ENCODE data around the gene SEMA4F. TPM values are rescaled to one million over a fixed set of nuclear protein-coding genes. Genes with fewer than 3 reads are reported as not detected.

SEMA4F gene
- total RNA-seq, 1 donor from 2014 or later, result 17.4 TPM

DNA sequence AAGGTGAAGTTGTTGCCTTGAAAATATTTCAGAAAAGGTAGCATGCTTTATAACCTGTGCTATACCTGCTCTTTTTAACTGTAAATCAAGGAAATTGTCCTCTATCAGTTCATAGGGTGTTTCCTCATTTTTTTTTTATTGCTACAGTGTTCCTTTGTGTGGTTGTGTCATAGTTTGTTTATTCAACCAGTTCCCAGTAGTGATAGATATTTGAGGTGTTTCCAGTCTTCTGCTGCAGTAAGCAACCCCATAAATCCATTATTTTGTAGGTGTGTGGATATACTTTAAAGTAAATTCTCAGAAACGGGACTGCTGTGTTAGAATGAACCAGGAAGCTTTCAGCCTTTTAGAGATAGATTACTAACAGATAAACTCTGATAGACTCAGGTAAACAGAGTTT is 39.6 kb downstream of the SEMA4F start:
- Mint-ChIP-seq H3K9me3 (ENCODE audit: low read depth) (no peaks in the 10 kb centered on the region), H3K27ac (ENCODE audit: unreplicated experiment) (no peak overlapping the region), H3K27me3 (ENCODE audit: low read depth) (peaks cover 7% of the 10 kb centered on the region), H3K4me3 (ENCODE audit: unreplicated experiment) (no peak overlapping the region), H3K36me3 (ENCODE audit: low read depth) (no peaks in the 10 kb centered on the region), H3K4me1 (ENCODE audit: low read depth) (peaks cover 4% of the 10 kb centered on the region)
- TF ChIP-seq, protein P1, sequence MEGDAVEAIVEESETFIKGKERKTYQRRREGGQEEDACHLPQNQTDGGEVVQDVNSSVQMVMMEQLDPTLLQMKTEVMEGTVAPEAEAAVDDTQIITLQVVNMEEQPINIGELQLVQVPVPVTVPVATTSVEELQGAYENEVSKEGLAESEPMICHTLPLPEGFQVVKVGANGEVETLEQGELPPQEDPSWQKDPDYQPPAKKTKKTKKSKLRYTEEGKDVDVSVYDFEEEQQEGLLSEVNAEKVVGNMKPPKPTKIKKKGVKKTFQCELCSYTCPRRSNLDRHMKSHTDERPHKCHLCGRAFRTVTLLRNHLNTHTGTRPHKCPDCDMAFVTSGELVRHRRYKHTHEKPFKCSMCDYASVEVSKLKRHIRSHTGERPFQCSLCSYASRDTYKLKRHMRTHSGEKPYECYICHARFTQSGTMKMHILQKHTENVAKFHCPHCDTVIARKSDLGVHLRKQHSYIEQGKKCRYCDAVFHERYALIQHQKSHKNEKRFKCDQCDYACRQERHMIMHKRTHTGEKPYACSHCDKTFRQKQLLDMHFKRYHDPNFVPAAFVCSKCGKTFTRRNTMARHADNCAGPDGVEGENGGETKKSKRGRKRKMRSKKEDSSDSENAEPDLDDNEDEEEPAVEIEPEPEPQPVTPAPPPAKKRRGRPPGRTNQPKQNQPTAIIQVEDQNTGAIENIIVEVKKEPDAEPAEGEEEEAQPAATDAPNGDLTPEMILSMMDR (IDR thresholded peaks at IDR 0.05), result no peak
- DNase-seq (ENCODE audit: low spot score), result no peak

DNA sequence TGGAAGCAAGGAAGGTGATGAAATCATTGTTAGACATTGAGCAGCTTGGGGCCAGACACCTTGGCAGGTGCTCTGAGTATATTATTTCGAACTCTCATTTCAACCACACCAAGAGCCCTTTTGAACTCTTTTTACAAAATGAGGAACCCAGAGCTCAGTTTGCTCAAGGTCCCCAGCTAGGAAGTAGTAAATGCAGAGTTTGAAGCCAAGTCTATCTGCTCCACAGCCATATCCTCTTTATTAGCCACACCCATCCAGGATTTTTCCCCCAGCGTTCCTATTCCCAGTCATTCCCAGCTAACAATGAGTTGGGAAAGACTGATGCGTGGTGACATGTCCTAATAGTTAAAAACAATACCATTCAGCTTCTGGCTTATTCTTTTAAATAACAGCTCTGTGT is 40.2 kb downstream of the SEMA4F start:
- TF ChIP-seq, protein P1 (IDR thresholded peaks at IDR 0.05), result no peak
- no peak overlapping the region for H3K4me3 Mint-ChIP-seq (ENCODE audit: unreplicated experiment)
- no peaks in the 10 kb centered on the region for H3K36me3 Mint-ChIP-seq (ENCODE audit: low read depth)
- DNase-seq (ENCODE audit: low spot score), result no peak
- H3K27ac Mint-ChIP-seq (ENCODE audit: unreplicated experiment), result no peak overlapping the region
- H3K27me3 Mint-ChIP-seq (ENCODE audit: low read depth), result peaks cover 7% of the 10 kb centered on the region
- no peaks in the 10 kb centered on the region for H3K9me3 Mint-ChIP-seq (ENCODE audit: low read depth)
- peaks cover 4% of the 10 kb centered on the region for H3K4me1 Mint-ChIP-seq (ENCODE audit: low read depth)

DNA sequence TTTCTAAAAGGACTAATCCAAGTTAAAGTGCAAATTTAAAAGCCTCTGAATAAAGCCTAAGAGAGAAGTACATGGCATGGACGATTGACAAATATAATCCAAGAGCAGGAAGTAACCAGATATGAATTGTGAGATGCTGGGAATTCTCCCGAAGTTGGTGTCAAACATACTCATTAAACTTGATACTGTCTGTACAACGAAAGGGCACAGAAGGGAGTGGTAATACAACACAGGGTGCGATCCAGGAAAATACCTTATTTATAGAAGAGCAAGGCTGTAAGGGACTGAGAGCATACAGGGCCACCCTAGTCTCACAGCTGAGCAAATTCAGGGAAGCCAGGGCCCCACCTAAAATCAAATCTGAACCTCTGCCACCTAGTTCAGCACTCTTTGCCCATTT is 41.6 kb downstream of the SEMA4F start:
- peaks cover 4% of the 10 kb centered on the region for H3K4me1 Mint-ChIP-seq (ENCODE audit: low read depth)

DNA sequence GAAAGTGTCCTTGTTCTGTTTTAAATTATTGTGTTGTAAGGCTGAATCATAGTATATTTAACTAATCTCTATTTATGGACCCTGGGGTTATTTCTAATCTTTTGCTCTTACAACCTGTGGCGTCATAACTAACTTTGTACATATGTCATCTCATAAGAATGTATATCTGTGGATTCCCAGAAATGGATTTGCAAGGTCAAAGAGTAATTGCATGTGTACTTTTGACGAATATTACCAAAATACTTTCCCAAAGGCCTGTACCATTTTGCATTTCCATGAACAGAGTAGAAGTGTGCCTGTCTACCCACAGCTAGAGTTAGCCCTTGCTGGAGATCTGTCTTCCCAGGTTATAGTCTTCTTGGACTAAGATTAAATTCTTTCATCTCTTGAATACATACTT is 42.8 kb downstream of the SEMA4F start:
- TF ChIP-seq, protein P1 (IDR thresholded peaks at IDR 0.05), result no peak

More for the DNA sequence above, 41.6 kb downstream of the SEMA4F start:
- no peak overlapping the region for H3K27ac Mint-ChIP-seq (ENCODE audit: unreplicated experiment)
- no peaks in the 10 kb centered on the region for H3K9me3 Mint-ChIP-seq (ENCODE audit: low read depth)
- H3K4me3 Mint-ChIP-seq (ENCODE audit: unreplicated experiment), result no peak overlapping the region
- TF ChIP-seq, protein P1 (IDR thresholded peaks at IDR 0.05), result no peak
- no peaks in the 10 kb centered on the region for H3K36me3 Mint-ChIP-seq (ENCODE audit: low read depth)
- DNase-seq (ENCODE audit: low spot score), result no peak
- peaks cover 11% of the 10 kb centered on the region for H3K27me3 Mint-ChIP-seq (ENCODE audit: low read depth)

DNA sequence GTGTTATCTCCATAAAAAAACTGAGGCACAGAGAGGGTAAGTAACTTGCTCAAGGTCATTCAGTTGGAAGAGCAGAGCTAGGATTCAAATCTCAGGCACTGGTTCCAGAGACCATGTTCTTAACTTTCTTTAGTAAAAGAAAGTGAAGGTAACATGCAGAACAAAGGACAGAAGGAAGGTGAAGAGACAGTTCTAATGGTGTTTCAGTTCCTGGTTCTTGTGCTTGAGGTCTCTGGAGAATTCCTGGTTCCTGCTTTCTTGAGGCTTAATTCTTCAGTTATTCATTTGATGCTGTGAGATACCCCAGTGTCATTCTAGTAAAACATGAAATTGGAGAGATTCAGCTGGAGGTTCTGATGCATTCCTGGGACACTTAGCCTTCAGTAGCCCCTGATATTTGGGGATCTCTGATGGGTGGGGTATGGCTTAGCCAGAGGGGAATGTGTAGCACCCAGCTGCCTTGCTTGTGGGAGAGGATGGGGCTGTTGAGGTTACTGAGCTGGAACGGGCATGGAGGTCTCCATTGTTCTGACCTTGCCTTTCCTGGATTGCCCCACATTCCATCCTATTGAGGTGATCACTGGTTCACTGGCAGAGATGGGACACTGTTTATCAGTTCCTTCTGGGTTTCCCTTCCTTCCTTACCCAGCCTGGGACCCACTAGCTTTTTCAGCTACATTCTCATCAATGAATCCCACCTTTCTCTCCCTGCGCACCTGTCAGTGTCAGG is 46.8 kb downstream of the SEMA4F start:
- Mint-ChIP-seq H3K4me1 (ENCODE audit: low read depth) (no peaks in the 10 kb centered on the region), H3K36me3 (ENCODE audit: low read depth) (no peaks in the 10 kb centered on the region), H3K4me3 (ENCODE audit: unreplicated experiment) (no peak overlapping the region), H3K9me3 (ENCODE audit: low read depth) (no peaks in the 10 kb centered on the region), H3K27ac (ENCODE audit: unreplicated experiment) (no peak overlapping the region), H3K27me3 (ENCODE audit: low read depth) (peaks cover 16% of the 10 kb centered on the region)
- TF ChIP-seq, protein P1 (IDR thresholded peaks at IDR 0.05), result no peak
- DNase-seq (ENCODE audit: low spot score), result no peak

More for the DNA sequence above, 42.8 kb downstream of the SEMA4F start:
- Mint-ChIP-seq H3K9me3 (ENCODE audit: low read depth) (no peaks in the 10 kb centered on the region), H3K27ac (ENCODE audit: unreplicated experiment) (no peak overlapping the region), H3K36me3 (ENCODE audit: low read depth) (no peaks in the 10 kb centered on the region), H3K27me3 (ENCODE audit: low read depth) (peaks cover 16% of the 10 kb centered on the region), H3K4me3 (ENCODE audit: unreplicated experiment) (no peak overlapping the region), H3K4me1 (ENCODE audit: low read depth) (peaks cover 3% of the 10 kb centered on the region)
- DNase-seq (ENCODE audit: low spot score), result no peak

Measured in chondrocyte (in vitro differentiated cells).